GM23248 (cell line): ENCODE results near the gene ERCC6L2. TPM values are rescaled to one million over a fixed set of nuclear protein-coding genes. Genes with fewer than 3 reads are reported as not detected.

ENCODE experiments used
- DNase-seq: peaks from one replicate; pipeline ENCODE4 v3.0.0-alpha.2; 2015
- H2AFZ ChIP-seq: fragments of 200-600 bp; sonication (generic); 2 replicates; pipeline ENCODE4 v1.6.1; 2016; ENCODE audit warnings: antibody characterized with exemption
- H3F3A ChIP-seq: fragments of 200-600 bp; sonication (generic); 2 replicates; pipeline ENCODE4 v1.6.1; 2016; ENCODE audit warnings: mild to moderate bottlenecking, antibody characterized with exemption, mixed run types; ENCODE audit not compliant: insufficient read depth
- H3K27ac ChIP-seq: fragments of 200-600 bp; sonication (generic); 2 replicates; pipeline ENCODE4 v1.5.1; 2016; ENCODE audit warnings: mild to moderate bottlenecking
- H3K27me3 ChIP-seq: fragments of 200-600 bp; sonication (generic); replicated peaks from 2 replicates; pipeline ENCODE4 v1.6.1; 2016; ENCODE audit warnings: mild to moderate bottlenecking; ENCODE audit not compliant: insufficient read depth
- H3K36me3 ChIP-seq: fragments of 200-600 bp; sonication (generic); 2 replicates; pipeline ENCODE4 v1.6.1; 2016; ENCODE audit warnings: low read depth, mild to moderate bottlenecking
- H3K4me1 ChIP-seq: fragments of 200-600 bp; sonication (generic); 2 replicates; pipeline ENCODE4 v1.6.1; 2016; ENCODE audit warnings: mild to moderate bottlenecking; ENCODE audit not compliant: insufficient read depth
- H3K4me2 ChIP-seq: fragments of 200-600 bp; sonication (generic); one replicate; pipeline ENCODE4 v1.6.1; 2016; ENCODE audit warnings: mild to moderate bottlenecking; ENCODE audit not compliant: unreplicated experiment
- H3K4me3 ChIP-seq: fragments of 200-600 bp; sonication (generic); 2 replicates; pipeline ENCODE4 v1.5.1; 2016; ENCODE audit warnings: mild to moderate bottlenecking
- H3K79me2 ChIP-seq: fragments of 200-600 bp; sonication (generic); 2 replicates; pipeline ENCODE4 v1.6.1; 2016; ENCODE audit warnings: mild to moderate bottlenecking; ENCODE audit not compliant: insufficient read depth
- H3K9ac ChIP-seq: fragments of 200-600 bp; sonication (generic); 2 replicates; pipeline ENCODE4 v1.6.1; 2016; ENCODE audit warnings: mild to moderate bottlenecking
- H3K9me2 ChIP-seq: fragments of 200-600 bp; sonication (generic); 2 replicates; pipeline ENCODE4 v1.6.1; 2016; ENCODE audit warnings: mixed run types, mild to moderate bottlenecking, moderate library complexity; ENCODE audit not compliant: insufficient read depth
- H3K9me3 ChIP-seq: fragments of 200-600 bp; sonication (generic); one replicate; pipeline ENCODE4 v1.6.1; 2017; ENCODE audit warnings: low read depth
- H4K20me1 ChIP-seq: fragments of 200-600 bp; sonication (generic); 2 replicates; pipeline ENCODE4 v1.6.0; 2016; ENCODE audit not compliant: insufficient read depth
- EZH2 ChIP-seq: fragments of 200-600 bp; sonication (generic); IDR thresholded peaks from 2 replicates; pipeline ENCODE4 v1.6.1; 2018; ENCODE audit warnings: antibody characterized with exemption, mild to moderate bottlenecking; ENCODE audit not compliant: insufficient read depth, poor library complexity, severe bottlenecking
- EZH2phosphoT487 ChIP-seq: fragments of 200-600 bp; sonication (generic); IDR thresholded peaks from 2 replicates; pipeline ENCODE4 v1.6.1; 2018; ENCODE audit warnings: antibody characterized with exemption, moderate library complexity, mild to moderate bottlenecking, low read depth; ENCODE audit not compliant: insufficient read depth
- WGBS, 2 experiments: methylation state at CpG; one replicate each; pipeline ENCODE4 v1.1.6; 2015 to 2017; ENCODE audit warnings: low lambda C conversion rate in 2 of 2, low coverage in 1 of 2; ENCODE audit errors: missing lambda C conversion rate in 2 of 2; 5-methylcytosine and 5-hydroxymethylcytosine counted together
- in situ Hi-C: fragments of 300-500 bp; cut with MboI; formaldehyde crosslinking; loops from 2 replicates; pipeline ENCODE4 v1.15.0; 2020
- polyA plus RNA-seq: library from polyadenylated mRNA; unstranded; fragments of >200 nt; fragmentation: Nextera tagmentation; extraction: Ambion mirVana; gene quantifications from 2 replicates; pipeline ENCODE4 v1.2.1, GENCODE V29; 2016
- total RNA-seq: library from RNA; depleted of rRNA; stranded (reverse); fragments of >200 nt; shearing (Covaris generic); gene quantifications from 2 replicates; pipeline ENCODE4 v1.2.3, GENCODE V29; 2014

ERCC6L2 gene
- total and polyA plus RNA-seq, 2 experiments from 2014 or later = 23.4 to 45.0 TPM

GRCh38 chr9:95912773-95913172, 37.3 kb downstream of the ERCC6L2 start:
- Histone ChIP-seq H3K36me3 (peaks cover 35% of the 10 kb centered on the region), H3K9me2 (no peaks in the 10 kb centered on the region), H3K27ac (no peak overlapping the region), H3K9me3 (no peaks in the 10 kb centered on the region), H3K79me2 (peaks cover 22% of the 10 kb centered on the region; the same call in 1 of the 2 replicates), H3K4me1 (no peaks in the 10 kb centered on the region), H3K4me3 (no peak overlapping the region), H3K27me3 (no peaks in the 10 kb centered on the region), H2AFZ (no peak overlapping the region), H3K4me2 (no peak overlapping the region), H4K20me1 (no peaks in the 10 kb centered on the region), H3K9ac (no peak overlapping the region), H3F3A (no peaks in the 10 kb centered on the region)
- TF ChIP-seq EZH2 = no peak
- no peak for TF ChIP-seq EZH2phosphoT487
- DNase-seq = no peak
- in situ Hi-C loops = no loop called here

GRCh38 chr9:95920017-95920416, 44.5 kb downstream of the ERCC6L2 start:
- Histone ChIP-seq H4K20me1 (no peaks in the 10 kb centered on the region), H3K4me3 (no peak overlapping the region), H3F3A (no peaks in the 10 kb centered on the region), H3K9me2 (no peaks in the 10 kb centered on the region), H2AFZ (no peak overlapping the region), H3K27me3 (no peaks in the 10 kb centered on the region), H3K79me2 (peaks cover under 1% of the 10 kb centered on the region; the same call in 1 of the 2 replicates), H3K4me2 (no peak overlapping the region), H3K36me3 (peaks cover 30% of the 10 kb centered on the region), H3K27ac (no peak overlapping the region), H3K4me1 (no peaks in the 10 kb centered on the region), H3K9ac (no peak overlapping the region), H3K9me3 (no peaks in the 10 kb centered on the region)
- TF ChIP-seq EZH2phosphoT487 (no peak), EZH2 (no peak)
- in situ Hi-C loops = no loop called here
- WGBS, 2 experiments = 98 to 100% methylated on average over 2 of the region's 2 CpGs
- no peak for DNase-seq

- no peaks in the 10 kb centered on the region for H4K20me1 ChIP-seq
- H3K79me2 ChIP-seq = no peaks in the 10 kb centered on the region
- H3K36me3 ChIP-seq = peaks cover 24% of the 10 kb centered on the region
- no peak for DNase-seq
- no peak overlapping the region for H3K27ac ChIP-seq
- in situ Hi-C loops = no loop called here
- no peaks in the 10 kb centered on the region for H3K9me2 ChIP-seq
- WGBS, 2 experiments = 51 to 55% methylated on average over 2 of the region's 2 CpGs
- no peak overlapping the region for H3K9ac ChIP-seq
- TF ChIP-seq EZH2phosphoT487 (no peak), EZH2 (no peak)
- H3K4me3 ChIP-seq = no peak overlapping the region
- no peak overlapping the region for H2AFZ ChIP-seq
- no peak overlapping the region for H3K4me2 ChIP-seq
- H3K4me1 ChIP-seq = no peaks in the 10 kb centered on the region
- H3K9me3 ChIP-seq = no peaks in the 10 kb centered on the region
- H3K27me3 ChIP-seq = no peaks in the 10 kb centered on the region
- H3F3A ChIP-seq = no peaks in the 10 kb centered on the region
Measured at GRCh38 chr9:95923794-95924193, 48.3 kb downstream of the ERCC6L2 start.

DNA sequence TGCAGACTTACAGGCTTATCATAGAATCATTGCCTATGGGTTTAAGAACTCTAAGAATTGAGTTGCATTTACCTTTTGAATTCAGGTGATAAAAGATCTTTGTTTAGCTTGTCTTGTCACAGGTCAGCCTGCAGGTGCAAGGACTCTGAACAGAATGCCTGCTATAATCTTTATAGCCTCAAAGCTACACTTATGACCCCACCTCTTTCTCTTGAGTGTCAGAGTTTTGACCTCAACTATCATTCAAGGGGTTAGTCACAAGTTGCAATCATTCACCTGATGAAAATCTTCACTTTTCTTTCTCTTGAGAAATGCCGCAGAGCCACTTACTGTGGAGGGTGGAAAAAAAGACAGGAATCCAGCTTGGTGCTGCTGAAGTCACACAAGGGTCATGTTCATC, 49.5 kb downstream of the ERCC6L2 start:
- Histone ChIP-seq H3K9me2 (no peaks in the 10 kb centered on the region), H3K27ac (no peak overlapping the region), H3K9me3 (no peaks in the 10 kb centered on the region), H3K4me3 (no peak overlapping the region), H3K4me1 (no peaks in the 10 kb centered on the region), H3K36me3 (peaks cover 33% of the 10 kb centered on the region), H3K9ac (no peak overlapping the region), H2AFZ (no peak overlapping the region), H3K79me2 (no peaks in the 10 kb centered on the region), H3F3A (no peaks in the 10 kb centered on the region), H4K20me1 (no peaks in the 10 kb centered on the region), H3K4me2 (no peak overlapping the region), H3K27me3 (no peaks in the 10 kb centered on the region)
- 100% methylated on average over 1 of the region's 1 CpG for WGBS, 2 experiments
- TF ChIP-seq EZH2phosphoT487 = no peak
- no peak for TF ChIP-seq EZH2
- in situ Hi-C loops = no loop called here
- no peak for DNase-seq

GRCh38 chr9:95927271-95928004, 51.9 kb downstream of the ERCC6L2 start:
- Histone ChIP-seq H3K36me3 (peaks cover 35% of the 10 kb centered on the region), H2AFZ (no peak overlapping the region), H3K4me3 (no peak overlapping the region), H3K9me3 (no peaks in the 10 kb centered on the region), H3K9me2 (no peaks in the 10 kb centered on the region), H3F3A (no peaks in the 10 kb centered on the region), H3K4me2 (no peak overlapping the region), H3K27me3 (no peaks in the 10 kb centered on the region), H3K79me2 (no peaks in the 10 kb centered on the region), H3K27ac (no peak overlapping the region), H3K4me1 (no peaks in the 10 kb centered on the region), H4K20me1 (no peaks in the 10 kb centered on the region), H3K9ac (no peak overlapping the region)
- TF ChIP-seq EZH2phosphoT487 (no peak), EZH2 (no peak)
- DNase-seq = no peak
- in situ Hi-C loops = no loop called here
